Measurements from ENCODE around the gene OTUB2.

OTUB2 gene

DNA sequence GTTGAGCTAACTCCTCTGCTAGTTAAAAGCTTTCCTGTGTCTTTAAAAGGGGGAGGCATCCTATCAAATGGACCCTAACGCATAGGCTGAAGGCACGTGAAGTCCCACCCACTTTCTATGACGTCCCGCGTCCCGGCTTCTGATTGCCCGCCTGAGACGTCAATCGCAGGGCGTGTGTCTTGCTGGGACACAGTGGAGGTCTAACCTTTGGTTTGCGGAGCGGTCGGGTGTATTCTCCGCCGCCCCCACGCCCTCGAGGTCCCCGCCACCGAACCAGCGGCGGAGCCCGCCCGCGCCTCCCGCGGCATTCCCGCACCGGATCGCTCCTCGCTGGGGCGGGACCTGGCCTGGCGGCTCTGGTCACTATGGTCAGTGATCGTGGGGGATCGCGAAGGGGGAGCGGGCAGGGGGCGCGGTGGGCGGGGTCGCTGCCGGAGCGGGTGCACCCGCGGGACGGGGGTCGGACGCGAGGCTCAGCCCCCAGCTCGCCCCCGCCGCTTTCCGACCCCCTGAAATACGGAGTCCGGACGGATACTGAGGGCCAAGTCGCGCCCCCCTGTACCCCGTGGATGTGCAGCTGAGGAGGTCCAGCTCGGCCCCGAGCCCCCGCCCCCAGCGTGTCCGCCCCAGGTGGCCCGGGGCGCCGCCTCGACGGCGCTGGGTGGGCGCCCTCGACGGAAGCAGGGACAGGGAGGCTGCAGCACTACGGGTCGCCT is at the start of gene OTUB2:
TSS of gene OTUB2 (plus strand) at position 168 of the 716 bp plus-strand sequence. CDS start at position 366, 198 bp downstream.
- Histone ChIP-seq H3K9ac (peak within 1 kb of the TSS; percentile 39; the same call in 1 of the 2 replicates), H3K36me3 (ENCODE audit: insufficient read depth) (no peaks in the 10 kb centered on the region)

DNA sequence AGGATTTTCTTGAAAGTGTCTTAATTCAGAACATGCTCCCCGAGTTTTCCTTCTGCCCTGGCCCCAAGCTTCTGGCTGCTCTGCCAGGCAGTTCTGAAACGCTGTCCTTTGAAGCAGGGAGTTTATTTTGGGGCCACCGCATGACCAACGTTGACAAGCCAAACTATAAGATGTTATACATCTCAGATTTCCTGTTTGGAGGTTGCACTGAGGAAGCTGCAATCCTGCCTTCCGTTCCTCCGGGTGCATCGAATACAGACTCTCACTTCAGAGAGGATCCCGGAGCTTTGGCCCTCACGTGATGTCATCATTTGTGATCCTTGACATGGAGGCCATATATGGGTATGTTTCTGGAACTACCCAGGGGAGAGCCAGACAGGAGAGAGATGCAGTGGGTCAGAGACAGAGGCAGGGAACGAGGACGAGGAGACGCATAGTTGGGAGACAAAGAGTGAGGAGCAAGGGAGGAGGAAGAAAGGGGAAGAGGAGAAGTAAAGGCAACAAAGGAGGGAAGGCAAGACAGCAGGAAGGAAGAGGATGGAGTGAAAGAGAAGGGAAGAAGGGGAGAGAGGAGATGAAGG is 49.6 kb upstream of the OTUB2 start, which contains the start of gene ASB2:
TSS of gene ASB2 (minus strand) at position 94 of the 581 bp plus-strand sequence. CDS start 12,031 bp downstream, outside the sequence.
- Histone ChIP-seq H3K4me2 (peak within 1 kb of the TSS; percentile 91), H3K4me1 (ENCODE audit: low read depth, poor library complexity, severe bottlenecking) (peaks cover 100% of the 10 kb centered on the region), H3K9ac (peak within 1 kb of the TSS; percentile 54)

More for the DNA sequence above, at the start of gene OTUB2:
- Histone ChIP-seq H3K4me2 (peak within 1 kb of the TSS; percentile 41), H3K79me2 (ENCODE audit: insufficient read depth, low read depth) (no peaks in the 10 kb centered on the region), H4K20me1 (ENCODE audit: insufficient read depth) (no peaks in the 10 kb centered on the region), H3K27me3 (ENCODE audit: insufficient read depth, low read depth) (no peaks in the 10 kb centered on the region), H2AFZ (ENCODE audit: low read depth) (peak within 1 kb of the TSS; percentile 75), H3K4me3 (IDR thresholded peaks at IDR 0.05; ENCODE audit: insufficient read depth, low read depth, low read length) (no peak within 1 kb of the TSS), H3K4me1 (ENCODE audit: low read depth, poor library complexity, severe bottlenecking) (peaks cover 22% of the 10 kb centered on the region), H3K27ac (no peak within 1 kb of the TSS)
- TF ChIP-seq, protein P1, sequence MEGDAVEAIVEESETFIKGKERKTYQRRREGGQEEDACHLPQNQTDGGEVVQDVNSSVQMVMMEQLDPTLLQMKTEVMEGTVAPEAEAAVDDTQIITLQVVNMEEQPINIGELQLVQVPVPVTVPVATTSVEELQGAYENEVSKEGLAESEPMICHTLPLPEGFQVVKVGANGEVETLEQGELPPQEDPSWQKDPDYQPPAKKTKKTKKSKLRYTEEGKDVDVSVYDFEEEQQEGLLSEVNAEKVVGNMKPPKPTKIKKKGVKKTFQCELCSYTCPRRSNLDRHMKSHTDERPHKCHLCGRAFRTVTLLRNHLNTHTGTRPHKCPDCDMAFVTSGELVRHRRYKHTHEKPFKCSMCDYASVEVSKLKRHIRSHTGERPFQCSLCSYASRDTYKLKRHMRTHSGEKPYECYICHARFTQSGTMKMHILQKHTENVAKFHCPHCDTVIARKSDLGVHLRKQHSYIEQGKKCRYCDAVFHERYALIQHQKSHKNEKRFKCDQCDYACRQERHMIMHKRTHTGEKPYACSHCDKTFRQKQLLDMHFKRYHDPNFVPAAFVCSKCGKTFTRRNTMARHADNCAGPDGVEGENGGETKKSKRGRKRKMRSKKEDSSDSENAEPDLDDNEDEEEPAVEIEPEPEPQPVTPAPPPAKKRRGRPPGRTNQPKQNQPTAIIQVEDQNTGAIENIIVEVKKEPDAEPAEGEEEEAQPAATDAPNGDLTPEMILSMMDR (conservative IDR thresholded peaks at IDR 0.05; ENCODE audit: low read depth, low read length) = no peak

DNA sequence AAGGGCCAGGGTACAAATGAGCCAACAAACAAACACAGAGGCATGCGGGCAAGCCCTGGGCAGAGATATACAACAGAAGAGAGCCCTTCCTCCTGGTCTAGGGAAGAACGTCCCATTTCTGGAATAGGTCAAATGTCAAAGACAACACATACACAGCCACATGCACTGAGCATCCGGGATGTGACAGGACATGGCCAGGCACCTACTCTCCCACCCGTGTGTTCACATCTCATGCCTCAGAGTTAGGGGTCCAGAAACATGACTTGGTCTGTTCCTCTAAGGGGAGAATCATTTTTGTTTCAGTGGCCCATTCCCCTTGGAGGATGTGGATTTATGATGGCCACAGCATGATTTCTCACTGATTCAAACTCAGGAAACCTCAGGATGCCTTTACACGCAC is 49.0 kb upstream of the OTUB2 start:
- Histone ChIP-seq H2AFZ (ENCODE audit: low read depth) (peak overlapping the region; percentile 47; the same call in 1 of the 2 replicates), H3K4me3 (IDR thresholded peaks at IDR 0.05; ENCODE audit: insufficient read depth, low read depth, low read length) (no peak overlapping the region), H3K4me2 (peak overlapping the region; percentile 91), H3K4me1 (ENCODE audit: low read depth, poor library complexity, severe bottlenecking) (peaks cover 100% of the 10 kb centered on the region), H3K79me2 (ENCODE audit: insufficient read depth, low read depth) (no peaks in the 10 kb centered on the region), H3K27me3 (ENCODE audit: insufficient read depth, low read depth) (no peaks in the 10 kb centered on the region), H3K27ac (peak overlapping the region; percentile 100), H3K36me3 (ENCODE audit: insufficient read depth) (no peaks in the 10 kb centered on the region), H3K9ac (peak overlapping the region; percentile 54; the same call in 1 of the 2 replicates), H4K20me1 (ENCODE audit: insufficient read depth) (no peaks in the 10 kb centered on the region)
- TF ChIP-seq, protein P1 (conservative IDR thresholded peaks at IDR 0.05; ENCODE audit: low read depth, low read length) = no peak

More for the DNA sequence above, 49.6 kb upstream of the OTUB2 start, which contains the start of gene ASB2:
- no peaks in the 10 kb centered on the region for H3K79me2 ChIP-seq (ENCODE audit: insufficient read depth, low read depth)
- peak within 1 kb of the TSS; percentile 100 for H3K27ac ChIP-seq
- no peaks in the 10 kb centered on the region for H3K36me3 ChIP-seq (ENCODE audit: insufficient read depth)
- peak within 1 kb of the TSS; percentile 47 for H2AFZ ChIP-seq (ENCODE audit: low read depth)
- no peaks in the 10 kb centered on the region for H3K27me3 ChIP-seq (ENCODE audit: insufficient read depth, low read depth)
- TF ChIP-seq, protein P1 (conservative IDR thresholded peaks at IDR 0.05; ENCODE audit: low read depth, low read length) = 0 out of 2 replicates have a peak, but pooled peaks have one; percentile 9
- no peak within 1 kb of the TSS for H3K4me3 ChIP-seq (IDR thresholded peaks at IDR 0.05; ENCODE audit: insufficient read depth, low read depth, low read length)
- H4K20me1 ChIP-seq (ENCODE audit: insufficient read depth) = no peaks in the 10 kb centered on the region

DNA sequence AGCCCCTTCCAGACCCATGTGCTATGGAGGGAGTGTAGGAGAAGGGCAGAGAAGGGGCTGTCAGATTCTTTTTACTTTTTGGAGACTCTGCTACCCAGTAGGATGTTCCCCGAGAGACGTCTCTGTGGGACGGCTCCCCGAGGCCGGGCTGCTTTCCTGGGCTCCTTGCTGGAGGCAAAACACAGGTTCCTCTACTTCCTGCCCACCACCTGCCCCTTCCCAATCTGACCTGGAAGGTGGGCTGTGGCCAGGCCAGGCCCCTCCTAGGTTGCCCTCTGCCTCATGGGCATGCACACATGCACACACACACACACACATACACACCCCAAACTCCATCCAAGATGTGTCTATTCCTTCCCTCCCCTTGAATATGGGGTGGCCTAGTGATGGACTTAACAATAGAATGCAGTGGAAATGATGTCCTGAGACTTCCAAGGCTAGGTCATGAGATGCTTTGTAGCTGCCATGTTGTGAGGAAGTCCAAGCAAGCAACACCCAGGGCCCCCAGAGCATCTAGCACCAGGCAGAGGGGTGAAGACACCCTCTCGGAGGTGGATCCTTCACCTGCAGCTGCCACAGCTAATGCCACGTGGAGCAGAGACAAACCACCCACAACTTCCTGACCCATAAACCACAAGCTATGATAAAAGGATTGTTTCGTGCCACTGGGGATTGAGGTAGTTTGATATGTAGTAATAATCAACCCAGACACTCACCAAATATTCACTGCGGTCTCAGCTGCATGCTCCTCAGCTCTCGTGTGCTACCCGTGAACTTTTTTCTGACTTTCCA is 48.2 kb upstream of the OTUB2 start:
- peaks cover 97% of the 10 kb centered on the region for H3K4me1 ChIP-seq (ENCODE audit: low read depth, poor library complexity, severe bottlenecking)
- TF ChIP-seq, protein P1 (conservative IDR thresholded peaks at IDR 0.05; ENCODE audit: low read depth, low read length) = no peak
- peak overlapping the region; percentile 100 for H3K27ac ChIP-seq
- H2AFZ ChIP-seq (ENCODE audit: low read depth) = peak overlapping the region; percentile 4; the same call in 1 of the 2 replicates
- H3K27me3 ChIP-seq (ENCODE audit: insufficient read depth, low read depth) = no peaks in the 10 kb centered on the region
- H3K36me3 ChIP-seq (ENCODE audit: insufficient read depth) = no peaks in the 10 kb centered on the region
- H3K4me2 ChIP-seq = peak overlapping the region; percentile 90
- H3K79me2 ChIP-seq (ENCODE audit: insufficient read depth, low read depth) = no peaks in the 10 kb centered on the region
- H3K9ac ChIP-seq = peak overlapping the region; percentile 69; the same call in 1 of the 2 replicates
- no peak overlapping the region for H3K4me3 ChIP-seq (IDR thresholded peaks at IDR 0.05; ENCODE audit: insufficient read depth, low read depth, low read length)
- no peaks in the 10 kb centered on the region for H4K20me1 ChIP-seq (ENCODE audit: insufficient read depth)
